Panc1 (cell line): Measurements from ENCODE around the gene LINC00237. TPM values are rescaled to one million over a fixed set of nuclear protein-coding genes. Genes with fewer than 3 reads are reported as not detected.

ENCODE experiments used
- ATAC-seq: fragments of 200-7000 bp; cut with Tn5 transposase; 2 replicates; pipeline ENCODE4 v1.9.1; 2020; ENCODE audit warnings: mild to moderate bottlenecking, moderate library complexity
- BruUV-seq: library from RNA; stranded (reverse); fragments of 400-500 nt; replicated peaks from 2 replicates; lab custom pipeline; 2021; lab: Mats Ljungman, UMichigan
- CTCF ChIA-PET: fragments of 300-600 bp; sonication (Branson Sonifier 250); formaldehyde crosslinking; loops from one replicate; lab custom pipeline; 2022; ENCODE audit warnings: antibody characterized with exemption; lab: Charles Lee
- POLR2A ChIA-PET: fragments of 300-600 bp; sonication (Branson Sonifier 250); formaldehyde crosslinking; loops from one replicate; lab custom pipeline; 2022; ENCODE audit warnings: antibody characterized with exemption; lab: Charles Lee
- DNase-seq: peaks from one replicate; pipeline ENCODE4 v3.0.0-alpha.2; 2010; ENCODE audit warnings: low read depth, low spot score
- H3K27ac ChIP-seq: 2 replicates; pipeline ENCODE4 v1.5.1; 2011; ENCODE audit warnings: mild to moderate bottlenecking, low read length, inconsistent platforms
- H3K27me3 ChIP-seq: fragments of 200-500 bp; sonication (Bioruptor generic); 2 replicates; pipeline ENCODE4 v1.6.0; 2014; ENCODE audit warnings: low read length, inconsistent platforms; ENCODE audit not compliant: control insufficient read depth, insufficient read depth
- H3K36me3 ChIP-seq: fragments of 200-500 bp; sonication (Bioruptor generic); 2 replicates; pipeline ENCODE4 v1.5.1; 2014; ENCODE audit warnings: inconsistent platforms, mild to moderate bottlenecking, low read length, moderate library complexity; ENCODE audit not compliant: control insufficient read depth, insufficient read depth
- H3K4me1 ChIP-seq: 2 replicates; pipeline ENCODE4 v1.5.1; 2011; ENCODE audit warnings: inconsistent platforms, mild to moderate bottlenecking, low read length, moderate library complexity; ENCODE audit not compliant: control insufficient read depth, insufficient read depth
- H3K4me3 ChIP-seq, 2 experiments: 2 replicates each; pipeline ENCODE4 v1.5.1; 2011 to 2012; ENCODE audit warnings: low read depth in 2 of 2, low read length in 2 of 2, mild to moderate bottlenecking in 2 of 2, inconsistent platforms in 1 of 2, moderate library complexity in 1 of 2
- H3K9me3 ChIP-seq: fragments of 200-500 bp; sonication (Bioruptor generic); 2 replicates; pipeline ENCODE4 v1.5.1; 2014; ENCODE audit warnings: low read depth, mild to moderate bottlenecking, inconsistent platforms, low read length, moderate library complexity; ENCODE audit not compliant: control insufficient read depth, insufficient read depth
- CTCF ChIP-seq: fragments of 450-650 bp; IDR thresholded peaks from 2 replicates; pipeline ENCODE4 v1.5.1; 2017; ENCODE audit warnings: mild to moderate bottlenecking
- POLR2AphosphoS5 ChIP-seq: IDR thresholded peaks from 2 replicates; pipeline ENCODE4 v1.6.1; 2012; ENCODE audit warnings: mild to moderate bottlenecking, low read depth, low read length, moderate library complexity
- REST ChIP-seq, 2 experiments: IDR thresholded peaks; 2 replicates each; pipeline ENCODE4 v1.6.1; 2011 to 2012; ENCODE audit warnings: low read depth in 2 of 2, control low read depth in 1 of 2, low read length in 1 of 2, mild to moderate bottlenecking in 1 of 2, moderate library complexity in 1 of 2; ENCODE audit not compliant: insufficient read depth in 1 of 2
- SIN3A ChIP-seq: IDR thresholded peaks from 2 replicates; pipeline ENCODE4 v1.6.1; 2012; ENCODE audit warnings: low read depth, mild to moderate bottlenecking, low read length, moderate library complexity, borderline replicate concordance; ENCODE audit not compliant: insufficient read depth
- TCF7L2 ChIP-seq: IDR thresholded peaks from 2 replicates; pipeline ENCODE4 v1.6.1; 2011; ENCODE audit warnings: mild to moderate bottlenecking, low read depth, low read length, inconsistent platforms
- in situ Hi-C: cut with HindIII; loops from 2 replicates; pipeline ENCODE4 v1.10.0; 2016; ENCODE audit warnings: low sequenced_read_pairs, low pct_unique_long_range_greater_than_20kb
- intact Hi-C: fragments of 100-400 bp; cut with micrococcal nuclease; formaldehyde crosslinking; loops from one replicate; pipeline ENCODE4 v1.10.0; 2022; ENCODE audit not compliant: unreplicated experiment
- total RNA-seq: library from RNA; stranded (reverse); gene quantifications from one replicate; pipeline ENCODE4 v1.2.1, GENCODE V29; 2021; ENCODE audit not compliant: unreplicated experiment

Gene LINC00237
- total RNA-seq, 1 experiment from 2014 or later: not detected

- ChIA-PET CTCF (no interaction called here), POLR2A (no interaction called here)
- Histone ChIP-seq H3K4me3 (no peak overlapping the region), H3K27ac (no peak overlapping the region), H3K27me3 (no peaks in the 10 kb centered on the region), H3K36me3 (no peaks in the 10 kb centered on the region), H3K9me3 (no peaks in the 10 kb centered on the region), H3K4me1 (no peaks in the 10 kb centered on the region)
- DNase-seq: no peak
- no peak for TF ChIP-seq CTCF
- TF ChIP-seq REST (IDR thresholded peaks at IDR 0.05; ENCODE audit: insufficient read depth in 1 of 2, low read depth in 2 of 2, low read length in 1 of 2): no peak
- no peak for TF ChIP-seq POLR2AphosphoS5
- no peak for TF ChIP-seq TCF7L2
- TF ChIP-seq SIN3A: no peak
- no peak for ATAC-seq
- no TSS peak for BruUV-seq
- intact Hi-C loops (no loop called here), in situ Hi-C loops (no loop called here)
These were observed 30.9 kb upstream of the LINC00237 start for GRCh38 chr20:21137078-21137477.

GRCh38 chr20:21136015-21136732, 30.0 kb upstream of the LINC00237 start:
- no peak for TF ChIP-seq SIN3A
- TF ChIP-seq TCF7L2: no peak
- H3K4me1 ChIP-seq: no peaks in the 10 kb centered on the region
- in situ Hi-C loops: no loop called here
- no peak overlapping the region for H3K4me3 ChIP-seq
- POLR2A ChIA-PET: no interaction called here
- H3K9me3 ChIP-seq: no peaks in the 10 kb centered on the region
- no peaks in the 10 kb centered on the region for H3K36me3 ChIP-seq
- H3K27ac ChIP-seq: no peak overlapping the region
- BruUV-seq: no TSS peak
- no peak for DNase-seq
- intact Hi-C loops: no loop called here
- CTCF ChIA-PET: no interaction called here
- no peak for ATAC-seq
- H3K27me3 ChIP-seq: no peaks in the 10 kb centered on the region

GRCh38 chr20:21134883-21135493, 28.8 kb upstream of the LINC00237 start:
- Histone ChIP-seq H3K36me3 (no peaks in the 10 kb centered on the region), H3K4me1 (no peaks in the 10 kb centered on the region), H3K9me3 (no peaks in the 10 kb centered on the region), H3K27ac (no peak overlapping the region), H3K27me3 (no peaks in the 10 kb centered on the region), H3K4me3 (no peak overlapping the region)
- ChIA-PET POLR2A (no interaction called here), CTCF (no interaction called here)
- DNase-seq: no peak
- TF ChIP-seq REST (IDR thresholded peaks at IDR 0.05; ENCODE audit: insufficient read depth in 1 of 2, low read depth in 2 of 2, low read length in 1 of 2) (no peak), SIN3A (no peak), CTCF (no peak), POLR2AphosphoS5 (no peak), TCF7L2 (no peak)
- in situ Hi-C loops (no loop called here), intact Hi-C loops (no loop called here)
- BruUV-seq: no TSS peak
- ATAC-seq: no peak
